Measurements from ENCODE around the gene ZNF768. TPM values are rescaled to one million over a fixed set of nuclear protein-coding genes. Genes with fewer than 3 reads are reported as not detected.
A peak's percentile ranks its signal among the peaks of the same experiment; 100 is the strongest.

Gene ZNF768
- total RNA-seq, 2 experiments from 2014 or later, result 38.3 to 63.7 TPM

DNA sequence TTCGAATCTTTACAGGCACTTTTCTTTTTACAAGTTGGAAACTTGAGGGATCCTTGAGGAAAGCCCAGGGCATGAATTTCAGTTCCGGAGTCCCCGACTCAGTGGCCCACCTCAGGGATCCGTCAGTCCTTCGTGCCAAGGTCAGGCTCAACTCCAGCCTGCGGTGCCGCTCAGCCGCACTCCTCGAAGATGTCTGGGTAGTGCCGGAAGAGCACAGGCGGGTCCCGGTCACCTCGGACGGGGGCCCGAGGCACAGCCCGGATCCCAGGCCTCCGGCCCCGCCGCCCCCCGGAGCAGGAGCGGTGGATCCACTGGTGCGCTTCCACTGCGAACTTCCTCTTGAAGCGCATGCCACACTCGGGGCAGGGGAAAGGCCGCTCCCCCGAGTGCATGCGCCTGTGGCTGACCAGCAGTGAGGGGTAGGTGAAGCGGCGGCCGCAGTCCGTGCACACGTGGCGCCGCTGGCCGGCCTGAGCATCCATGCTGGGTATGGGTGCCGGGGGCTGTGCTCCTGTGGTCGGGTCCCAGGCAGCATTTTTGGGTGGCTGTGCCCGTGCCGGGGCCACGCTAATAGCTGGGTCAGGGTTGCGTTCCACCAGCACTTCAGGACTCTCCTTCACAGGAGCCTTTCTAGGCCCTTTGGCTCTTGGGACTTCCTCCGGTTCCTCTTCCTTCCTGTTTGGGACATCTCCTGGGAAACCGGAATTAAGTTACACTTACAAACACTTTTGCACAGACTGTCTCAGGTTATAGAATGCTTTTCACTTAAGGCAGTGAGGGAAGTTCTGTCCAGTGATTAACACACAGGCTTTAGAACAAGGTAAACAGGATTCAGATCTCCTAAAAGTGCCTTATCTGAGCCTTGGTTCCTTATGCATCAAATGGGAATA is 43.6 kb upstream of the ZNF768 start:
- POLR2A ChIA-PET, result interaction anchor here (0.5 to 3.0 kb wide), 3 partner anchors 12 to 131 kb away, joined by 3 to 31 read pairs (median 3); partner anchors contain the start of gene ZNF764
- peaks cover 30% of the 10 kb centered on the region for H3K4me1 ChIP-seq (ENCODE audit: insufficient read depth, low read length, poor library complexity, severe bottlenecking)

GRCh38 chr16:30569281-30569680 is 42.9 kb upstream of the ZNF768 start:
- no peak overlapping the region for H3K4me2 ChIP-seq (ENCODE audit: low read length)
- intact Hi-C loops (cut with micrococcal nuclease; ENCODE audit: unreplicated experiment), result no loop called here
- H3K79me2 ChIP-seq (ENCODE audit: insufficient read depth, low read depth, low read length), result peaks cover 16% of the 10 kb centered on the region
- POLR2A ChIA-PET, result interaction anchor here (1.7 to 1.8 kb wide), 2 partner anchors 11 to 41 kb away, joined by 6 to 11 read pairs; partner anchors contain the start of genes ZNF689 and ZNF764
- H3K9me3 ChIP-seq (ENCODE audit: low read length), result no peaks in the 10 kb centered on the region
- no peaks in the 10 kb centered on the region for H4K20me1 ChIP-seq (ENCODE audit: insufficient read depth, low read length)
- H3K36me3 ChIP-seq (ENCODE audit: insufficient read depth, low read length), result no peaks in the 10 kb centered on the region
- no peak overlapping the region for H3K27ac ChIP-seq (ENCODE audit: low read depth, low read length, poor library complexity, severe bottlenecking)
- no TSS peak for BruUV-seq (replicated peaks)
- TF ChIP-seq, protein P1, sequence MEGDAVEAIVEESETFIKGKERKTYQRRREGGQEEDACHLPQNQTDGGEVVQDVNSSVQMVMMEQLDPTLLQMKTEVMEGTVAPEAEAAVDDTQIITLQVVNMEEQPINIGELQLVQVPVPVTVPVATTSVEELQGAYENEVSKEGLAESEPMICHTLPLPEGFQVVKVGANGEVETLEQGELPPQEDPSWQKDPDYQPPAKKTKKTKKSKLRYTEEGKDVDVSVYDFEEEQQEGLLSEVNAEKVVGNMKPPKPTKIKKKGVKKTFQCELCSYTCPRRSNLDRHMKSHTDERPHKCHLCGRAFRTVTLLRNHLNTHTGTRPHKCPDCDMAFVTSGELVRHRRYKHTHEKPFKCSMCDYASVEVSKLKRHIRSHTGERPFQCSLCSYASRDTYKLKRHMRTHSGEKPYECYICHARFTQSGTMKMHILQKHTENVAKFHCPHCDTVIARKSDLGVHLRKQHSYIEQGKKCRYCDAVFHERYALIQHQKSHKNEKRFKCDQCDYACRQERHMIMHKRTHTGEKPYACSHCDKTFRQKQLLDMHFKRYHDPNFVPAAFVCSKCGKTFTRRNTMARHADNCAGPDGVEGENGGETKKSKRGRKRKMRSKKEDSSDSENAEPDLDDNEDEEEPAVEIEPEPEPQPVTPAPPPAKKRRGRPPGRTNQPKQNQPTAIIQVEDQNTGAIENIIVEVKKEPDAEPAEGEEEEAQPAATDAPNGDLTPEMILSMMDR (conservative IDR thresholded peaks at IDR 0.05; ENCODE audit: low read length), result no peak
- no peak for TF ChIP-seq EZH2phosphoT487 (IDR thresholded peaks at IDR 0.05; ENCODE audit: borderline replicate concordance, low read depth, low read length)
- no peak for DNase-seq (ENCODE audit: low spot score)
- H2AFZ ChIP-seq (ENCODE audit: low read length), result no peak overlapping the region
- no peak overlapping the region for H3K4me3 ChIP-seq (ENCODE audit: low read depth, low read length, poor library complexity, severe bottlenecking)
- H3K9me2 ChIP-seq (ENCODE audit: insufficient read depth, low read length), result no peaks in the 10 kb centered on the region
- CTCF ChIA-PET (ENCODE audit: unreplicated experiment), result no interaction called here
- H3K4me1 ChIP-seq (ENCODE audit: insufficient read depth, low read length, poor library complexity, severe bottlenecking), result peaks cover 30% of the 10 kb centered on the region

More for the DNA sequence above, 43.6 kb upstream of the ZNF768 start:
- Histone ChIP-seq H3K79me2 (ENCODE audit: insufficient read depth, low read depth, low read length) (peaks cover 23% of the 10 kb centered on the region), H3K4me3 (ENCODE audit: low read depth, low read length, poor library complexity, severe bottlenecking) (peak overlapping the region; percentile 9), H2AFZ (ENCODE audit: low read length) (no peak overlapping the region), H4K20me1 (ENCODE audit: insufficient read depth, low read length) (no peaks in the 10 kb centered on the region), H3K9me2 (ENCODE audit: insufficient read depth, low read length) (no peaks in the 10 kb centered on the region), H3K9me3 (ENCODE audit: low read length) (no peaks in the 10 kb centered on the region), H3K4me2 (ENCODE audit: low read length) (peak overlapping the region; percentile 32; the same call in 1 of the 2 replicates), H3K36me3 (ENCODE audit: insufficient read depth, low read length) (no peaks in the 10 kb centered on the region), H3K27ac (ENCODE audit: low read depth, low read length, poor library complexity, severe bottlenecking) (no peak overlapping the region)
- no peak for DNase-seq (ENCODE audit: low spot score)
- TSS peak; percentile 76 for BruUV-seq (replicated peaks)
- intact Hi-C loops (cut with micrococcal nuclease; ENCODE audit: unreplicated experiment), result no loop called here
- CTCF ChIA-PET (ENCODE audit: unreplicated experiment), result no interaction called here
- TF ChIP-seq EZH2phosphoT487 (IDR thresholded peaks at IDR 0.05; ENCODE audit: borderline replicate concordance, low read depth, low read length), result no peak
- TF ChIP-seq, protein P1 (conservative IDR thresholded peaks at IDR 0.05; ENCODE audit: low read length), result no peak

All from OCI-LY7 (cell line).